ENCODE measurements around the gene ENHO. TPM values are rescaled to one million over a fixed set of nuclear protein-coding genes. Genes with fewer than 3 reads are reported as not detected.

The ENHO gene
- total and polyA plus RNA-seq, 8 donors, result 1.2 to 63.8 (median 11.4) TPM; not detected in 2

DNA sequence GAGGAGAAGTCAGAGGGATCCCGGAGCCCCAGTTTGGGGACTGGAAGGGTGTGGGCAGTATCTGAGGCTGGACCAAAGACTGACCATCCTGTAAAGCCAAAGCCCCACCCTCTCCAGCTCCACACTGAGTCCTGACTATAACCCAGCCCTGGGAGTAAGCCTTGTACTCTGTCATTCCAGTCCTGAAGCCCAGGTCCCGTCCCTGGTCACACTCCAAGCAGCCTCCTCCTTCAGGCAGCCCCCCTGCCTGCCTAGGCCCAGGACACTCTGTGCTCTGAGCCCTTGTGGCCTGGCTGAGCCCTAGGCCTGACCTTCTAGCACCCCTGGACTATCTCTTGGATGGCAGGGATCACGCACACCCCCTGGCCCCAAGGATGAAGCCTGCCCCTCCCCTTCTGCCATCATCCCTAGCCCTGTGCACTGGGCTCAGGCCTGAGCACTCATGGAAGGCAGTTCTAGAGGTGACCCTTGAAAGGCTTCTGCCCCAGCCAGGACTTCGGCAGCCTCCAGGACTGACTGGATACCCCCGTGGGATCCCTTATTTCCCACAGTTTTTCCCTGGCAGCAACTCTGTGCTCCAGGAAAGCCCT is 28.0 kb upstream of the ENHO start:
- DNase-seq, result no peak
- H3K9me3 ChIP-seq, result no peaks in the 10 kb centered on the region
- H3K4me3 ChIP-seq, result no peak overlapping the region
- no peak overlapping the region for H3K27ac ChIP-seq
- H3K27me3 ChIP-seq, result peaks cover 0 to 38% (median 10%) of the 10 kb centered on the region in 3 donors
- H3K36me3 ChIP-seq, result no peaks in the 10 kb centered on the region
- intact Hi-C loops (cut with DNase I; ENCODE audit: low total_unique reads), result loop anchor here (5.0 kb wide), 1 partner anchor 42 kb away; no protein-coding TSS in a partner anchor
- WGBS, 5 donors, result 75 to 91% (median 81%) methylated on average over 5 of the region's 5 CpGs
- no peak for TF ChIP-seq CTCF (IDR thresholded peaks at IDR 0.05)
- peaks cover 0 to 8% (median 4%) of the 10 kb centered on the region in 4 donors for H3K4me1 ChIP-seq

GRCh38 chr9:34550016-34550680 is 27.4 kb upstream of the ENHO start:
- H3K4me1 ChIP-seq, result peaks cover 0 to 8% (median 4%) of the 10 kb centered on the region in 4 donors
- TF ChIP-seq POLR2AphosphoS5 (IDR thresholded peaks at IDR 0.05) (no peak), CTCF (IDR thresholded peaks at IDR 0.05) (no peak), POLR2A (IDR thresholded peaks at IDR 0.05) (no peak), EP300 (IDR thresholded peaks at IDR 0.05) (no peak)
- peaks cover 0 to 32% (median 10%) of the 10 kb centered on the region in 3 donors for H3K27me3 ChIP-seq
- H3K4me3 ChIP-seq, result no peak overlapping the region
- intact Hi-C loops (cut with DNase I; ENCODE audit: low total_unique reads), result loop anchor here (5.0 kb wide), 1 partner anchor 42 kb away; no protein-coding TSS in a partner anchor
- H3K36me3 ChIP-seq, result no peaks in the 10 kb centered on the region
- WGBS, 5 donors, result 72 to 83% (median 81%) methylated on average over 6 to 12 of the region's 12 CpGs
- DNase-seq, result peak in 1 of 2 donors; percentile 19
- H3K27ac ChIP-seq, result no peak overlapping the region
- H3K9me3 ChIP-seq, result no peaks in the 10 kb centered on the region

GRCh38 chr9:34549407-34549732 is 26.6 kb upstream of the ENHO start:
- H3K27me3 ChIP-seq, result peaks cover 0 to 27% (median 10%) of the 10 kb centered on the region in 3 donors
- H3K36me3 ChIP-seq, result no peaks in the 10 kb centered on the region
- no peak overlapping the region for H3K4me3 ChIP-seq
- peak in 1 of 2 donors; percentile 5 for DNase-seq
- peaks cover 0 to 8% (median 4%) of the 10 kb centered on the region in 4 donors for H3K4me1 ChIP-seq
- 85 to 94% (median 87%) methylated on average over 5 of the region's 5 CpGs for WGBS, 5 donors
- intact Hi-C loops (cut with DNase I; ENCODE audit: low total_unique reads), result no loop called here
- TF ChIP-seq CTCF (IDR thresholded peaks at IDR 0.05) (no peak), POLR2AphosphoS5 (IDR thresholded peaks at IDR 0.05) (no peak), EP300 (IDR thresholded peaks at IDR 0.05) (no peak), POLR2A (IDR thresholded peaks at IDR 0.05) (no peak)
- H3K9me3 ChIP-seq, result no peaks in the 10 kb centered on the region
- no peak overlapping the region for H3K27ac ChIP-seq

DNA sequence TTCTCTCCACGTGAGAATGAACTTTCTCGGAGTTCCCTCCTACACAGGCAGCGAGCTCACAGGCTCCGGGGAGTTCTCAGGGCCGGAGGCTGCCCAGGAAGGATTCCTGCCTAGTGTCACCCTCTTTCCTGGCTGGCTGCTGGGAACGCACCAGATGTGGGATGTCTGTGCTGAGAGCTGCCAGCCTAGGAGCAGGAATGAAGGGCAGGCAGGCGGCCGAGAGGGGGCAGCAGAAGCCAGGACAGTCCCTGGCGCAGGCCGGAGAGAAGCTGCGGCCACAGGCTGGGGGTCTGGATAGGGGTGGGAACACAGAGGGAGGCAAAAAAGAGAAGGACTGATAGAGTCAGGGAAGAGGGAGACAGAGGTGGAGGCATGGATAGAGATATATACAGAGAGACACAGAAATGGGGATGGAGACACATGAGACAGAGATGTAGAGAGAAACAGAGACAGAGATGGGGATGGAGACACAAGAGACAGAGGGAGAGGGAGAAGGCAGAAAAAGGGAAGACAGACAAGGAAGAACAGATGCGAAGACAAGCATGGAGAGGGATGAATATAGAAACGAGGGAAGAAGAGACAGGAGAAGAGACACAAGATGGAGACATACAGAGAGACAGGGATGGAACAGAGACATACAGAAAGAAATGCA is 25.3 kb upstream of the ENHO start:
- no peak for TF ChIP-seq POLR2A (IDR thresholded peaks at IDR 0.05)
- TF ChIP-seq CTCF (IDR thresholded peaks at IDR 0.05), result peak in 5 of 7 experiments; percentile 63 to 78 (median 72)
- no peaks in the 10 kb centered on the region for H3K9me3 ChIP-seq
- H3K27me3 ChIP-seq, result peaks cover 0 to 18% (median 10%) of the 10 kb centered on the region in 3 donors
- WGBS, 5 donors, result 9 to 20% (median 13%) methylated on average over 10 to 13 of the region's 13 CpGs
- no peak overlapping the region for H3K4me3 ChIP-seq
- intact Hi-C loops (cut with DNase I; ENCODE audit: low total_unique reads), result no loop called here
- peak; percentile 70 to 91 for DNase-seq
- peaks cover 0 to 8% (median 4%) of the 10 kb centered on the region in 4 donors for H3K4me1 ChIP-seq
- H3K27ac ChIP-seq, result no peak overlapping the region
- H3K36me3 ChIP-seq, result no peaks in the 10 kb centered on the region
